ENCODE data around the gene PGLYRP3. TPM values are rescaled to one million over a fixed set of nuclear protein-coding genes. Genes with fewer than 3 reads are reported as not detected.
A peak's percentile ranks its signal among the peaks of the same experiment; 100 is the strongest.

The PGLYRP3 gene
- total and polyA plus RNA-seq, 9 of the 15 experiments (the other 6 are each of a cell fraction or from before 2014, with no cell fraction given) = not detected

DNA sequence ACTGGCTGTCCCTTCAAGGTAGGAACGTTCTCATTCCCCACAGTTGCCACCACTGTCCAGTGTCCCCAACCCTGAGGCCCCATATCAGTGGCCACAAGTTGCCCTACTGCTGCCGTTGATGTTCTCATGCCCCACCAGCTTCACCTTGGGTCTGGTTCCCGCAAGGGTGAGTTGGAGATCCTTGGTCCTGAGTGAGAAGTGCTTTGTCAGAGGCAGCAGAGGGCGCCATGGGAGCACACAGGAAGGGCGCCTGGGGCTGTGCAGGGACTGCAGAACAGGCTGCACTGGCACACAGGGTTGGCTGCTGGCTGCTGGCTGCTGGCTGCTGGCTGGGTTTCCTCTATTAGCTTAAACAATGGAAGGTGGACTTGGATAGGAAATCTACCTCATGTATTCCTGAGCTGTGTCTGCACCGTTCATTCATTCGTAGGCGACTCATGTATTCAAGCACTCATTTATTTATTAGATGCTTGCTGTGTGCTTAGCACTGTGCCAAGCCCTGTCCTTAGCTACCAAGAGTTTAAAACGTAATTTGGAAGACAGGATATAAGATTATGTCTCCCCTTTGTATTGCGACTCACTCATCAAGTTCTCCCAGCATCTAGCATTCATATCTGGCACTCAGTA is 42.8 kb upstream of the PGLYRP3 start (continued):
- no peak for TF ChIP-seq ZC3H11A (IDR thresholded peaks at IDR 0.05; ENCODE audit: low read depth, low read length)
- TF ChIP-seq, protein P1, sequence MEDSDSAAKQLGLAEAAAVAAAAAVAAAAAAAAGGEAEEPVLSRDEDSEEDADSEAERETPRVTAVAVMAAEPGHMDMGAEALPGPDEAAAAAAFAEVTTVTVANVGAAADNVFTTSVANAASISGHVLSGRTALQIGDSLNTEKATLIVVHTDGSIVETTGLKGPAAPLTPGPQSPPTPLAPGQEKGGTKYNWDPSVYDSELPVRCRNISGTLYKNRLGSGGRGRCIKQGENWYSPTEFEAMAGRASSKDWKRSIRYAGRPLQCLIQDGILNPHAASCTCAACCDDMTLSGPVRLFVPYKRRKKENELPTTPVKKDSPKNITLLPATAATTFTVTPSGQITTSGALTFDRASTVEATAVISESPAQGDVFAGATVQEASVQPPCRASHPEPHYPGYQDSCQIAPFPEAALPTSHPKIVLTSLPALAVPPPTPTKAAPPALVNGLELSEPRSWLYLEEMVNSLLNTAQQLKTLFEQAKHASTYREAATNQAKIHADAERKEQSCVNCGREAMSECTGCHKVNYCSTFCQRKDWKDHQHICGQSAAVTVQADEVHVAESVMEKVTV (CRISPR knock-in tag; IDR thresholded peaks at IDR 0.05) = peak; percentile 32; the same call in 1 of the 2 replicates
- peak; percentile 42; the same call in 1 of the 2 replicates for TF ChIP-seq NFE2 (IDR thresholded peaks at IDR 0.05; ENCODE audit: low read depth)
- peak; percentile 44; the same call in 1 of the 2 replicates for TF ChIP-seq CREM (IDR thresholded peaks at IDR 0.05; ENCODE audit: low read depth)
- TF ChIP-seq CREBBP (IDR thresholded peaks at IDR 0.05; ENCODE audit: low read depth, low read length) = no peak
- 0 out of 2 replicates have a peak, but pooled peaks have one; percentile 31 for TF ChIP-seq ZKSCAN1 (IDR thresholded peaks at IDR 0.05; ENCODE audit: low read depth, low read length)
- TF ChIP-seq RAD21 (CRISPR knock-in tag; conservative IDR thresholded peaks at IDR 0.05 in 1 of 2, IDR thresholded peaks at IDR 0.05 in 1 of 2) = peak; percentile 62 to 83; a peak in 3 of 4 replicates
- no peak for TF ChIP-seq SLC30A9 (CRISPR knock-in tag; IDR thresholded peaks at IDR 0.05)
- peak; percentile 69; the same call in 1 of the 2 replicates for TF ChIP-seq STAG1 (CRISPR knock-in tag; IDR thresholded peaks at IDR 0.05; ENCODE audit: borderline replicate concordance)
- TF ChIP-seq FOXP1 (CRISPR knock-in tag; IDR thresholded peaks at IDR 0.05) = no peak
- TF ChIP-seq, protein P2, sequence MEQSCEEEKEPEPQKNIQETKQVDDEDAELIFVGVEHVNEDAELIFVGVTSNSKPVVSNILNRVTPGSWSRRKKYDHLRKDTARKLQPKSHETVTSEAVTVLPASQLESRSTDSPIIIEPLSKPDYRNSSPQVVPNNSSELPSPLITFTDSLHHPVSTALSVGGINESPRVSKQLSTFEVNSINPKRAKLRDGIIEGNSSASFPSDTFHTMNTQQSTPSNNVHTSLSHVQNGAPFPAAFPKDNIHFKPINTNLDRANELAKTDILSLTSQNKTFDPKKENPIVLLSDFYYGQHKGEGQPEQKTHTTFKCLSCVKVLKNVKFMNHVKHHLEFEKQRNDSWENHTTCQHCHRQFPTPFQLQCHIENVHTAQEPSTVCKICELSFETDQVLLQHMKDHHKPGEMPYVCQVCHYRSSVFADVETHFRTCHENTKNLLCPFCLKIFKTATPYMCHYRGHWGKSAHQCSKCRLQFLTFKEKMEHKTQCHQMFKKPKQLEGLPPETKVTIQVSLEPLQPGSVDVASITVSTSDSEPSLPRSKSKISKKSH (CRISPR knock-in tag; IDR thresholded peaks at IDR 0.05) = no peak
- TF ChIP-seq, protein P3, sequence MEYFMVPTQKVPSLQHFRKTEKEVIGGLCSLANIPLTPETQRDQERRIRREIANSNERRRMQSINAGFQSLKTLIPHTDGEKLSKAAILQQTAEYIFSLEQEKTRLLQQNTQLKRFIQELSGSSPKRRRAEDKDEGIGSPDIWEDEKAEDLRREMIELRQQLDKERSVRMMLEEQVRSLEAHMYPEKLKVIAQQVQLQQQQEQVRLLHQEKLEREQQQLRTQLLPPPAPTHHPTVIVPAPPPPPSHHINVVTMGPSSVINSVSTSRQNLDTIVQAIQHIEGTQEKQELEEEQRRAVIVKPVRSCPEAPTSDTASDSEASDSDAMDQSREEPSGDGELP (CRISPR knock-in tag; IDR thresholded peaks at IDR 0.05; ENCODE audit: borderline replicate concordance) = peak; percentile 24; the same call in 1 of the 2 replicates
- TF ChIP-seq GTF2F1 (IDR thresholded peaks at IDR 0.05; ENCODE audit: low read depth, low read length) = no peak
- no peak for TF ChIP-seq HNRNPLL (IDR thresholded peaks at IDR 0.05; ENCODE audit: low read depth, low read length, poor library complexity, severe bottlenecking)
- TF ChIP-seq SMC3 (conservative IDR thresholded peaks at IDR 0.05; ENCODE audit: insufficient read depth, low read depth, low read length) = peak; percentile 82
- no peak for TF ChIP-seq MED1 (CRISPR knock-in tag; IDR thresholded peaks at IDR 0.05; ENCODE audit: borderline replicate concordance)

All from K562 (cell line).